Glomerular visceral epithelial cell (primary cell): ENCODE data around the gene GAS6.

Experiments
- DNase-seq: peaks from one replicate; pipeline ENCODE4 v3.0.0-alpha.2; 2016; ENCODE audit errors: extremely low spot score

Gene GAS6

GRCh38 chr13:113851826-113852535, 11.9 kb downstream of the GAS6 start:
- no peak for DNase-seq

GRCh38 chr13:113851480-113851803, 12.4 kb downstream of the GAS6 start:
- no peak for DNase-seq

- DNase-seq, result no peak
Observed at GRCh38 chr13:113850722-113851479, 13.0 kb downstream of the GAS6 start.

GRCh38 chr13:113849981-113850721, 13.7 kb downstream of the GAS6 start:
- DNase-seq, result no peak

GRCh38 chr13:113849546-113849945, 14.3 kb downstream of the GAS6 start:
- DNase-seq, result no peak

GRCh38 chr13:113848431-113849260, 15.2 kb downstream of the GAS6 start:
- DNase-seq, result no peak

GRCh38 chr13:113848020-113848419, 15.9 kb downstream of the GAS6 start:
- no peak for DNase-seq

GRCh38 chr13:113846636-113847318, 17.1 kb downstream of the GAS6 start:
- no peak for DNase-seq

GRCh38 chr13:113845723-113846635, 17.9 kb downstream of the GAS6 start:
- DNase-seq, result no peak

GRCh38 chr13:113845055-113845454, 18.8 kb downstream of the GAS6 start:
- DNase-seq, result no peak

- DNase-seq, result no peak
Observed at GRCh38 chr13:113843864-113844556, 19.9 kb downstream of the GAS6 start.

- no peak for DNase-seq
Observed at GRCh38 chr13:113843063-113843654, 20.7 kb downstream of the GAS6 start.

GRCh38 chr13:113842336-113843062, 21.4 kb downstream of the GAS6 start:
- no peak for DNase-seq

GRCh38 chr13:113841353-113841650, 22.6 kb downstream of the GAS6 start:
- no peak for DNase-seq

GRCh38 chr13:113840541-113841352, 23.1 kb downstream of the GAS6 start:
- no peak for DNase-seq

- DNase-seq, result no peak
Observed at GRCh38 chr13:113839536-113840204, 24.2 kb downstream of the GAS6 start.

- DNase-seq, result no peak
Observed at GRCh38 chr13:113838711-113839201, 25.1 kb downstream of the GAS6 start.
